GM12891 (cell line): Measurements from ENCODE around the gene CENPU.
"Not testable (repeated sequence)": the region's sequence is repeated elsewhere in the genome, so short reads cannot be mapped to it uniquely, and the experiment has no call there.

ENCODE experiments used
- POLR2A ChIP-seq: IDR thresholded peaks from 2 replicates; pipeline ENCODE4 v1.6.1; 2011; ENCODE audit warnings: low read depth, low read length, control low read depth
- POLR2AphosphoS5 ChIP-seq: IDR thresholded peaks from 2 replicates; pipeline ENCODE4 v1.6.1; 2011; ENCODE audit warnings: low read depth, low read length, control low read depth
- TAF1 ChIP-seq: IDR thresholded peaks from 2 replicates; pipeline ENCODE4 v1.6.1; 2011; ENCODE audit warnings: low read depth, low read length, control low read depth

GRCh38 chr4:184657820-184658219 is 76.1 kb downstream of the CENPU start:
- not testable (repeated sequence) for TF ChIP-seq POLR2AphosphoS5, POLR2A, TAF1
